HG03066 (cell line): ENCODE measurements around the gene ST7.
"Not testable (repeated sequence)": the region's sequence is repeated elsewhere in the genome, so short reads cannot be mapped to it uniquely, and the experiment has no call there.

Source experiments
- ATAC-seq: cut with Tn5 transposase; IDR thresholded peaks from one replicate; pipeline ENCODE4 v1.9.1; 2021; ENCODE audit warnings: low read depth; ENCODE audit not compliant: unreplicated experiment

The ST7 gene

DNA sequence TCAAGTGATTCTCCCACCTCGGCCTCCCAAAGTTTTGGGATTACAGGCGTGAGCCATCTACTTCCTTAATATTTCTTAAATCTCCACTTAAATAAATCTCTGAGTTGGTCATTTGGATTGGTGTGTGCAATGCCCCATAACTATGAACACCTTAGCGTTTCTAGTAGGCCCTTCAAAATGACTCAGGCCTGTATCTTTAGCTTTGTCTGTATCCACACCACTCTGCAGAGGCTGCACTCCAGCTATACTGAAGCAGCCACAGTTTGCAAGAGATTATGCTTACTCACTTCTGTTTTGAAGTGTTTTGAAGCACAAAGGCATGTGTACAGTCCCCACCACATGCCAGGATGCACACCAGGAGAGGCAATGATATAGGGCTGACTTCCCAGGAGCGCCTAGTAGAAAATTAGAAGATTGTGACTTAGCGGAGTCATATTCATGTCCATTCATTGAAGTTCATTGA is 2.4 kb upstream of the ST7 start:
- ATAC-seq: no peak

DNA sequence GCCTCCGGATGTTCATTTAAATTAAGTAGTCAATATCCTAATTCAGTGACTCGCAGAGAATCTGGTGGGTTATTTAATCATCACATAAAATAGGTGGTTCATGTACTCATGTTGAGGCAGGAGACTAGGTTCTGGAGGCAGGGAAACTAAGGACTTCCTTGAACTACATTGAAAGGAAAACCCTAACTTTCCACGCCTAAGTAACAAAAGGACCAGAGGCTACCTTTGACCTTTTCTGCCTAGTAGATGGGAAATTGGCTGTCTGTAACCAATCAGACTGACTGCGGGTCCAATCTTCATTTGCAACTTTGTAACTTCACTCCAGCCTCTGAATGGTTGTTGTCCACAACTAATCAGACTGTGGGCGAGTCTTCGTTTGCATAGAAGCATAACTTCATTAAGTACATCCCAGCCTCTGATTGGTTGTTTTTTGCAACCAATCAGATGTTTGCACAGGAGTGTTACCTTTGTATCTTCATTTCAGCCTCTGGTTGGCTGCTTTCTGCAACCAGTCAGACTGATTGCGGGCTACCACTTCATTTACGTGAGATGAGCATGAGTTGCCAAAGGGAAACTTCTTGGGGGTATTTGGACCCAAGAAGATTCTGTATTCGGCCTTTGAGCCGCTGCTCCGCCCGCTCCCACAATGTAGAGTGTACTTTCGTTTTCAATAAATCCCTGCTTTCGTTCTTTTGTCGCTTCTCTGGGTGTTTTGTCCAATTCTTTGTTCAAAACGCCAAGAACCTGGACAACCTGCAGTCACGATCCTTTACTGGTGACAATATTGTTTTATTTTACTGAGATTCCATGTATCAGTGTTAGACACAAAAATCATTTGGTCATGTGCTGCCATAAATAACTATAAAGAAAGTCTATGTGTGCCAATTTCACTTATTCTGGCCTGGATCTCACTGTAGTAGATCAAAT is 1.7 kb upstream of the ST7 start:
- ATAC-seq: no peak

GRCh38 chr7:116952635-116953371 is 498 bp upstream of the ST7 start:
- ATAC-seq: no peak

GRCh38 chr7:116953906-116954838 is 871 bp downstream of the ST7 start:
- peak; percentile 18 for ATAC-seq

- no peak for ATAC-seq
These were observed 2.0 kb downstream of the ST7 start for GRCh38 chr7:116955340-116955739.

GRCh38 chr7:116955801-116956476 is 2.6 kb downstream of the ST7 start:
- ATAC-seq: peak; percentile 63

GRCh38 chr7:116956477-116956804 is 3.1 kb downstream of the ST7 start:
- no peak for ATAC-seq

DNA sequence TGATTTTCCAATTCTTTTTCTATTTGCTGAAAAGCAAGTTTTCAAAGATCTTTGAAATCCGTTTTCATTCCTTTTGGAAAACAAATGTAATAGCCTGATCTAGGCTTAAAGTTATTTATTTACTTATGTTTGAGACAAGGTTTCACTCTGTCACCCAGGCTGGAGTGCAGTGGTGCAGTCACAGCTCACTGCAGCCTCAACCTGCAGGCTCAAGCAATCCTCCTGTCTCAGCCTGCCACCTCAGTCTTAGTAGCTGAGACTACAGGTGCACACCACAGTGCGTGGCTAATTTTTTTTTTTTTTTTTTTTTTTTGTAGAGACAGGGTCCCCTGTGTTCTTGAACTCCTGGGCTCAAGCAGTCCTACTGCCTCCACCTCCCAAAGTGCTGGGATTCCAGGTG is 4.6 kb downstream of the ST7 start:
- ATAC-seq: peak; percentile 32

DNA sequence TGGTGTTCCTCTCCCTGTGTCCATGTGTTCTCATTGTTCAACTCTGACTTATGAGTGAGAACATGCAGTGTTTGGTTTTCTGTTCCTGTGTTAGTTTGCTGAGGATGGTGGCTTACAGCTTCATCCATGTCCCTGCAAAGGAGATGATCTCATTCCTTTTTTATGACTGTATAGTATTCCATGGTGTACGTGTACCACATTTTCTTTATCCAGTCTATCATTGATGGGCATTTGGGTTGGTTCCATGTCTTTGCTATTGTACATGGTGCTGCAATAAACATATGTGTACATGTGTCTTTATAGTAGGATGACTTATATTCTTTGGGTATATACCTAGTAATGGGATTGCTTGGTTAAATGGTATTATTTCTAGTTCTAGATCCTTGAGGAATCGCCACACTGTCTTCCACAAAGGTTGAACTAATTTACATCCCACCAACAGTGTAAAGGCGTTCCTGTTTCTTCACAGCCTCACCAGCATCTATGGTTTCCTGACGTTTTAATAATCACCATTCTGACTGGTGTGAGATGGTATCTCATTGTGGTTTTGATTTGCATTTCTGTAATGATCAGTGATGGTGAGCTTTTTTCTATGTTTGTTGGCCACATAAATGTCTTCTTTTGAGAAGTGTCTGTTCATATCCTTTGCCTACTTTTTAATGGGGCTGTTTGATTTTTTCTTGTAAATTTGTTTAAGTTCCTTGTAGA is 8.8 kb downstream of the ST7 start:
- not testable (repeated sequence) for ATAC-seq

DNA sequence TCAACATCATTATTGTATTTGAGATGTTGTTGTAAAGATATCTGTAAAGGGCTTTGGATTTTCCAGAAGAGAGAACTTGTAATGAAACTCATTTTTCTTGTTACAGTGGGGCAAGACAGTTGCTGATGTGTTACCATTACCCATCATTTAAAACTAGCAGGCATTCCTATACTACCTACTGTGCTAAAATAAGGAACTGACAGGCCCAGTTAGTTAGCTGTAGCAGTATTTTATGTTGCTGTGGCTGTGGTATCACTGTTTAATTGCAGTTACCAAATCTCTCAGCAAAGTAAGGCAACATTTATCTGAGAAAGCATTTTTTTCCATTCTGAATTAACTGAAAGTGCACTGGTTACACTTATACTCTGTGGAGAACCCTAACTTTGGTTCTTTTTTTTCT is 9.9 kb downstream of the ST7 start:
- no peak for ATAC-seq

- ATAC-seq: no peak
These were observed 13.3 kb downstream of the ST7 start for GRCh38 chr7:116966601-116967000.

- ATAC-seq: no peak
These were observed 14.1 kb downstream of the ST7 start for GRCh38 chr7:116967254-116967922.

DNA sequence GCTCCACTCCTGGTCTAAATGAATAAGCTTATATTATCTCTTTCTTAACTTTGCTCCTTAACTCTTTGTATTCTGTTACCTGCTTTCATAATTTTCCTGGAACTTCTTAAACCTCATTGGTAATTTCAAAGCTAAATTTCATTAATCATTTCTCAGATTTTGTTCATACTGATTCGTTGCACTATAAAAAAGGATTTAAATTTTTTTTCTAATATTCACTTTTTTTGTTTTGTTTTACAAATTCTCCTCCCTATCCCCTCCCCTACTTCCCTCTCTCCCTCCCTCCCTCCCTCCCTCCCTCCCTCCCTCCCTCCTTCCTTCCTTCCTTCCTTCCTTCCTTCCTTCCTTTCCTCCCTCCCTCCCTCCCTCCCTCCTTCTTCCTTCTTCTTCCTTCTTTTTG is 14.7 kb downstream of the ST7 start:
- no peak for ATAC-seq

DNA sequence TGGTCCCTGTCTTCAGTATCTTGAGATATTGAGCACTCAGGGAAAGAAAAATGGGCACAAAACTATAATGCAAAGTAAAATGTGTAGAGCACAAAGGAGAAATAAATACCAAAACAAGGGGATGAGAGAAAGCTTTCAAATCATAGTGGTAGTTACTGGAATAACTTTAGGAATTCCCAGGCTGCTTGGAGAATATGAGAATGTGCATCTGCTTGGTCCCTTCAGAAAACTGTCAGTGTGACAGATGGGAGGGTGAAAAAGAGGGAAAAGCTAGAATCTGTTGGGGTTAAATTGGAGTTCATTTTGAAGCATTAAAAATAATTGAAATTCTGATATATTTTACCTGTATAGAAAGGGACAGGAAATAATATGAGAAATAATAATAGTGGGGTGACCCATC is 15.3 kb downstream of the ST7 start:
- ATAC-seq: no peak

DNA sequence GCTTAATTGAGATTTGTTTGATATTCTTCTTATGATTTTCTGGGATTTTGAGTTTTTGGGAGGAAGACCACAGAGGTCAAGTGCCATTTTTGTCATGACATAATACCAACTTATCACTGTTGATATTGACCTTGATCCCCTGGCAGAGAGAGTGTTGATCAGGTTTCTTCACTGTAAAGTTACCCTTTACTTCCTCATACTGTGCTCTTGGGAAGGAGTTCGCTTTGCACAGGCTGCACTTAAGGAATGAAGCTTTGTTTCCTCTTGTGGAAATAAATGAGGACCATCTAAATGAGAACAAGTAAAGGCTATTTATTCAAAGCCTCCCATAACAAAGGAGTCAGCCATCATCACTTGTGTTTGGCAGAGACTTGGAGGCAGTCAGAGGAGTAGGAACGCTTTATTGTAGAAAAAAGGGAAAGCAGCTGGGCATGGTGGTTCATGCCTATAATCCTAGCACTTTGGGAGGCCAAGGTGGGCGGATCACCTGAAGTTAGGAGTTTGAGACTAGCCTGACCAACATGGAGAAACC is 16.1 kb downstream of the ST7 start:
- no peak for ATAC-seq

GRCh38 chr7:116970238-116970910 is 17.1 kb downstream of the ST7 start:
- peak; percentile 65 for ATAC-seq

DNA sequence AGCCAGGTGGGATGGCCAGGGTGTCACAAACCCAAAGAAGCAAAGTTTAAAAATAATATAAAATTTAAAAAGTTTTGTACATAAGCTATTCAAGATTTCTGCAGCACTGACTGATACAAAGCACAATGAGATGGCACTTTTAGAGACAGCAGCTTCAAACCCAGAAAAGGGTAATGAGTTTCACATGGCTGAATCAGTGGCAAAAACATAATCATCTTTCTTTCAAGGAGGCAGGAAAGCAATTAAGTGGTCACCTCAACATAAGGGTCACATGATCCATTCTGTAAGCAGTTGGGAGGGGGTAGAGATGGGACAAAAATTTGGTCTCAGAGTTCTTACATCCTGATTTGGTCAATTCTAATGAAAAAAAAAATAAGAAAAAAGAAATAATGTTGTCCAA is 17.9 kb downstream of the ST7 start:
- ATAC-seq: not testable (repeated sequence)

- ATAC-seq: no peak
These were observed 18.6 kb downstream of the ST7 start for GRCh38 chr7:116971869-116972268.
